OCI-LY7 (cell line): ENCODE results near the gene PHOSPHO2. TPM values are rescaled to one million over a fixed set of nuclear protein-coding genes. Genes with fewer than 3 reads are reported as not detected.

Experiments
- BruUV-seq: library from RNA; stranded (reverse); fragments of 400-500 nt; replicated peaks from 2 replicates; lab custom pipeline; 2021; lab: Mats Ljungman, UMichigan
- CTCF ChIA-PET: fragments of 300-600 bp; sonication (Branson Sonifier 250); formaldehyde crosslinking; loops from one replicate; lab custom pipeline; 2022; ENCODE audit warnings: antibody characterized with exemption; ENCODE audit not compliant: unreplicated experiment; lab: Charles Lee
- POLR2A ChIA-PET: fragments of 300-600 bp; sonication (Branson Sonifier 250); formaldehyde crosslinking; loops from one replicate; lab custom pipeline; 2022; ENCODE audit warnings: antibody characterized with exemption; lab: Charles Lee
- DNase-seq: peaks from one replicate; pipeline ENCODE4 v3.0.0-alpha.2; 2015; ENCODE audit warnings: low spot score
- H2AFZ ChIP-seq: fragments of 200-600 bp; sonication (generic), shearing (Covaris generic); 2 replicates; pipeline ENCODE4 v1.6.1; 2014; ENCODE audit warnings: mild to moderate bottlenecking, antibody characterized with exemption, low read length, moderate library complexity
- H3K27ac ChIP-seq: fragments of 200-600 bp; sonication (generic); 2 replicates; pipeline ENCODE4 v1.5.1; 2014; ENCODE audit warnings: mixed run types, low read depth, mild to moderate bottlenecking, moderate library complexity, low read length, inconsistent platforms; ENCODE audit not compliant: poor library complexity, severe bottlenecking
- H3K36me3 ChIP-seq: fragments of 200-600 bp; sonication (generic); 2 replicates; pipeline ENCODE4 v1.6.1; 2014; ENCODE audit warnings: mild to moderate bottlenecking, antibody characterized with exemption, low read length, moderate library complexity, mixed read lengths; ENCODE audit not compliant: insufficient read depth
- H3K4me1 ChIP-seq: fragments of 200-600 bp; sonication (generic); 2 replicates; pipeline ENCODE4 v1.5.1; 2014; ENCODE audit warnings: mild to moderate bottlenecking, low read length; ENCODE audit not compliant: insufficient read depth, poor library complexity, severe bottlenecking
- H3K4me2 ChIP-seq: fragments of 200-600 bp; sonication (generic); 2 replicates; pipeline ENCODE4 v1.6.1; 2014; ENCODE audit warnings: mild to moderate bottlenecking, low read length
- H3K4me3 ChIP-seq: fragments of 200-600 bp; sonication (generic); 2 replicates; pipeline ENCODE4 v1.5.1; 2014; ENCODE audit warnings: mild to moderate bottlenecking, low read depth, low read length; ENCODE audit not compliant: poor library complexity, severe bottlenecking
- H3K79me2 ChIP-seq: fragments of 200-600 bp; sonication (generic); 2 replicates; pipeline ENCODE4 v1.6.1; 2016; ENCODE audit warnings: low read depth, mild to moderate bottlenecking, low read length, moderate library complexity, mixed read lengths; ENCODE audit not compliant: insufficient read depth
- H3K9me2 ChIP-seq: fragments of 200-600 bp; sonication (generic); 2 replicates; pipeline ENCODE4 v1.6.1; 2016; ENCODE audit warnings: mild to moderate bottlenecking, low read length, mixed read lengths; ENCODE audit not compliant: insufficient read depth
- H3K9me3 ChIP-seq: fragments of 200-600 bp; sonication (generic); 2 replicates; pipeline ENCODE4 v1.6.1; 2014; ENCODE audit warnings: mild to moderate bottlenecking, mixed run types, low read length, mixed read lengths
- H4K20me1 ChIP-seq: fragments of 200-600 bp; sonication (generic); 2 replicates; pipeline ENCODE4 v1.6.1; 2014; ENCODE audit warnings: mild to moderate bottlenecking, antibody characterized with exemption, low read length, moderate library complexity, mixed read lengths; ENCODE audit not compliant: insufficient read depth
- EZH2phosphoT487 ChIP-seq: fragments of 200-600 bp; sonication (generic); IDR thresholded peaks from 2 replicates; pipeline ENCODE4 v1.6.1; 2018; ENCODE audit warnings: low read depth, borderline replicate concordance, mild to moderate bottlenecking, mixed run types, antibody characterized with exemption, low read length, moderate library complexity, mixed read lengths
- intact Hi-C: fragments of 100-400 bp; cut with micrococcal nuclease; formaldehyde crosslinking; loops from one replicate; pipeline ENCODE4 v1.10.0; 2022; ENCODE audit not compliant: unreplicated experiment
- total RNA-seq, 2 experiments: library from RNA; depleted of rRNA in 1 of 2; stranded (reverse); fragments of >200 nt in 1 of 2; shearing (Covaris generic) in 1 of 2; gene quantifications; 2 replicates each; pipeline ENCODE4 v1.2.3, GENCODE V29; 2014 to 2022
- TF ChIP-seq, protein P1 (sequence below): fragments of 200-600 bp; sonication (generic); conservative IDR thresholded peaks from 2 replicates; pipeline ENCODE4 v1.5.1; 2014; ENCODE audit warnings: mild to moderate bottlenecking, antibody characterized with exemption, low read length, moderate library complexity, mixed read lengths

The PHOSPHO2 gene
- total RNA-seq, 2 experiments from 2014 or later, result 2.8 to 2.9 TPM

DNA sequence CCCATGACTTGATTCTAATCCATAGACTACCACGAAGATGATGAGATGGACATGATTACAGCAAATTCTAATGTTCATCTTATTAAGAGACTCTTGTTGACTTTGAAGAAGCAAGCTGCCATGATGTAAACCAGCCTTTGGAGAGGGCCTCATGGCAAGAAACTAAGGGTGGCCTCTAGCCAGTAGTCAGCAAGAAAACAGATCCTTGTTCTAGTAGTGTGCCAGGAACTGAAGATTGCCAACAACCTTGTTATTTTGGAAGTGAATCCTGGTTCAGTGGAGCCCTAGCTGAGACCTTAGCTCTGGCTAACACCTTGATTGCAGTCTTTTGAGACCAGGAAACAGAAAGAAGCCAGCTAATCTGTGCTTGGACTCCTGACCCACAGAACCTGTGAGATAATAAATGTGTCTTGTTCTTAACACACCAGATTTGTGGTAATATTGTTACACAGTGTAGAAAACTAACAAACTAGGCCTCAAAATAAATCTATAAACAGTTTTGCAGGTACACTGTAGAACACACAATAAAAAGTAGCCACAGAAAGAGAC lies 10.0 kb downstream of the PHOSPHO2 start:
- POLR2A ChIA-PET, result interaction anchor here (0.6 to 1.3 kb wide), 11 partner anchors 8 to 1130 kb away, joined by 3 to 4 read pairs (median 3); no protein-coding TSS in a partner anchor
- Histone ChIP-seq H2AFZ (no peak overlapping the region), H3K4me2 (no peak overlapping the region), H3K4me3 (no peak overlapping the region), H3K9me2 (no peaks in the 10 kb centered on the region), H3K36me3 (no peaks in the 10 kb centered on the region), H3K9me3 (no peaks in the 10 kb centered on the region), H3K79me2 (no peaks in the 10 kb centered on the region), H4K20me1 (no peaks in the 10 kb centered on the region), H3K4me1 (no peaks in the 10 kb centered on the region), H3K27ac (no peak overlapping the region)
- intact Hi-C loops, result no loop called here
- no peak for TF ChIP-seq EZH2phosphoT487
- TF ChIP-seq, protein P1, sequence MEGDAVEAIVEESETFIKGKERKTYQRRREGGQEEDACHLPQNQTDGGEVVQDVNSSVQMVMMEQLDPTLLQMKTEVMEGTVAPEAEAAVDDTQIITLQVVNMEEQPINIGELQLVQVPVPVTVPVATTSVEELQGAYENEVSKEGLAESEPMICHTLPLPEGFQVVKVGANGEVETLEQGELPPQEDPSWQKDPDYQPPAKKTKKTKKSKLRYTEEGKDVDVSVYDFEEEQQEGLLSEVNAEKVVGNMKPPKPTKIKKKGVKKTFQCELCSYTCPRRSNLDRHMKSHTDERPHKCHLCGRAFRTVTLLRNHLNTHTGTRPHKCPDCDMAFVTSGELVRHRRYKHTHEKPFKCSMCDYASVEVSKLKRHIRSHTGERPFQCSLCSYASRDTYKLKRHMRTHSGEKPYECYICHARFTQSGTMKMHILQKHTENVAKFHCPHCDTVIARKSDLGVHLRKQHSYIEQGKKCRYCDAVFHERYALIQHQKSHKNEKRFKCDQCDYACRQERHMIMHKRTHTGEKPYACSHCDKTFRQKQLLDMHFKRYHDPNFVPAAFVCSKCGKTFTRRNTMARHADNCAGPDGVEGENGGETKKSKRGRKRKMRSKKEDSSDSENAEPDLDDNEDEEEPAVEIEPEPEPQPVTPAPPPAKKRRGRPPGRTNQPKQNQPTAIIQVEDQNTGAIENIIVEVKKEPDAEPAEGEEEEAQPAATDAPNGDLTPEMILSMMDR, result no peak
- BruUV-seq, result no TSS peak
- no peak for DNase-seq
- CTCF ChIA-PET, result interaction anchor here (0.6 kb wide), 1 partner anchor 8 kb away, joined by 3 read pairs; no protein-coding TSS in a partner anchor

DNA sequence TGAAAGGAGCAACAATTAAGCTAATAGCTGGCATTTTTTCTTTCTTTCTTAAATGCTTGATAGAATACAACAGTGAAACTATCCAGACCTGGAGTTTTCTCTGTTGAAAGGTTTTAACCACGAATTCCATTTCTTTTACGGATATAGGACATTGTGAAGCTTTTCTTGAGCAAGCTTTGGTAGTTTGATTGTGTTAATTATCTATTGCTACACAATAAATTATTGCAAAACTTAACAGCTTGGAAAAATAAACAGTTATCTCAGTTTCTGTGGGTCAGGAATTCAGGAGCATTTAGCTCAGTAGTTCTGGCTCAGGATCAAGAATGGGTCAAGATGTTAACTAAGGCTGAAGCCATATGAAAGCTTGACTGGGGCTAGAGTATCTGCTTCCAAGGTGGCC lies 11.7 kb downstream of the PHOSPHO2 start:
- no peak for TF ChIP-seq EZH2phosphoT487
- TF ChIP-seq, protein P1, result no peak
- H3K4me3 ChIP-seq, result no peak overlapping the region
- no peaks in the 10 kb centered on the region for H3K79me2 ChIP-seq
- no peaks in the 10 kb centered on the region for H3K9me2 ChIP-seq
- DNase-seq, result no peak
- no peaks in the 10 kb centered on the region for H3K4me1 ChIP-seq
- H3K27ac ChIP-seq, result no peak overlapping the region
- H3K36me3 ChIP-seq, result no peaks in the 10 kb centered on the region
- no peaks in the 10 kb centered on the region for H3K9me3 ChIP-seq
- no peak overlapping the region for H3K4me2 ChIP-seq
- intact Hi-C loops, result no loop called here
- ChIA-PET CTCF (no interaction called here), POLR2A (no interaction called here)
- no peaks in the 10 kb centered on the region for H4K20me1 ChIP-seq
- H2AFZ ChIP-seq, result no peak overlapping the region
- no TSS peak for BruUV-seq

DNA sequence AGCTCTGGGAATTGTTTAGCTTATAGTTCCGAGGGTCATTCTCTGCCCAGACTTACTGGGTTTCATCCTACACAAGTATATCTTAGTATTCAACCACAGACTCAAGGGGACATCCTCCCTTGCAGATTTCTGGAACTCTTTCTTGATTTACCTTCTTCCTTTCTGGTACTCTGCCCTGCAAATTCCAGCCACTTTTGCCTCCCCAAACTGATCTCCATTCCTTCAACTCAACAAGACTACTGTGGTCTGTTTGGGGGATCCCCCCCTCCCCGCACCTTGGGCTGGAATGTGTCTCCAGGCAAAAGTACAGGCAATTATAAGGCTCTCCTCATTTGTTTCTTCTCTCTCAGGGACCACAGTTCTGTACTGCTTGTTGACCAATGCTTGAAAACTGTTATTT lies 13.4 kb downstream of the PHOSPHO2 start:
- ChIA-PET POLR2A (no interaction called here), CTCF (no interaction called here)
- no peak for TF ChIP-seq EZH2phosphoT487
- TF ChIP-seq, protein P1, result no peak
- no peaks in the 10 kb centered on the region for H3K79me2 ChIP-seq
- peaks cover 12% of the 10 kb centered on the region for H3K9me3 ChIP-seq
- no peaks in the 10 kb centered on the region for H3K4me1 ChIP-seq
- BruUV-seq, result no TSS peak
- H3K36me3 ChIP-seq, result no peaks in the 10 kb centered on the region
- H4K20me1 ChIP-seq, result no peaks in the 10 kb centered on the region
- intact Hi-C loops, result no loop called here
- no peaks in the 10 kb centered on the region for H3K9me2 ChIP-seq
- no peak overlapping the region for H2AFZ ChIP-seq
- no peak overlapping the region for H3K27ac ChIP-seq
- H3K4me2 ChIP-seq, result no peak overlapping the region
- no peak overlapping the region for H3K4me3 ChIP-seq
- no peak for DNase-seq
